Smooth muscle cell (in vitro differentiated cells): ENCODE results near the gene ZKSCAN7. TPM values are rescaled to one million over a fixed set of nuclear protein-coding genes. Genes with fewer than 3 reads are reported as not detected.

Source experiments
- DNase-seq: peaks from one replicate; lab custom pipeline; 2025; ENCODE audit not compliant: unreplicated experiment; lab: John Stamatoyannopoulos, UW
- H2AFZ ChIP-seq: fragments of 200-600 bp; sonication (generic); 2 replicates; pipeline ENCODE4 v1.6.0; 2016; ENCODE audit warnings: antibody characterized with exemption, low read depth, mild to moderate bottlenecking
- H3F3A ChIP-seq: fragments of 200-600 bp; sonication (generic); 2 replicates; pipeline ENCODE4 v1.6.0; 2017; ENCODE audit warnings: antibody characterized with exemption, low read depth
- H3K27ac ChIP-seq: fragments of 200-600 bp; sonication (generic); 2 replicates; pipeline ENCODE4 v1.5.1; 2016; ENCODE audit warnings: low read depth, mild to moderate bottlenecking
- H3K27me3 ChIP-seq: fragments of 200-600 bp; sonication (generic); 2 replicates; pipeline ENCODE4 v1.6.1; 2016; ENCODE audit warnings: low read depth, mild to moderate bottlenecking
- H3K36me3 ChIP-seq: fragments of 200-600 bp; sonication (generic); 2 replicates; pipeline ENCODE4 v1.5.1; 2016; ENCODE audit warnings: low read depth
- H3K4me1 ChIP-seq: fragments of 200-600 bp; sonication (generic); 2 replicates; pipeline ENCODE4 v1.5.1; 2016; ENCODE audit warnings: low read depth
- H3K4me2 ChIP-seq: fragments of 200-600 bp; sonication (generic); 2 replicates; pipeline ENCODE4 v1.6.0; 2016; ENCODE audit warnings: mild to moderate bottlenecking
- H3K4me3 ChIP-seq: fragments of 200-600 bp; sonication (generic); 2 replicates; pipeline ENCODE4 v1.5.1; 2016; ENCODE audit warnings: mild to moderate bottlenecking
- H3K79me2 ChIP-seq: fragments of 200-600 bp; sonication (generic); 2 replicates; pipeline ENCODE4 v1.6.0; 2016; ENCODE audit warnings: low read depth, mild to moderate bottlenecking
- H3K9ac ChIP-seq: fragments of 200-600 bp; sonication (generic); 2 replicates; pipeline ENCODE4 v1.6.0; 2016; ENCODE audit warnings: low read depth
- H3K9me3 ChIP-seq: fragments of 200-600 bp; sonication (generic); replicated peaks from 2 replicates; pipeline ENCODE4 v1.5.1; 2016; ENCODE audit warnings: low read depth
- H4K20me1 ChIP-seq: fragments of 200-600 bp; sonication (generic); 2 replicates; pipeline ENCODE4 v1.6.0; 2016; ENCODE audit warnings: low read depth
- CTCF ChIP-seq: fragments of 200-600 bp; sonication (generic); IDR thresholded peaks from 2 replicates; pipeline ENCODE4 v1.5.1; 2017; ENCODE audit warnings: borderline replicate concordance, mild to moderate bottlenecking, antibody characterized with exemption; ENCODE audit not compliant: insufficient read depth, poor library complexity, severe bottlenecking
- WGBS: methylation state at CpG from one replicate; pipeline ENCODE4 v1.1.7; 2016; ENCODE audit warnings: low lambda C conversion rate; 5-methylcytosine and 5-hydroxymethylcytosine counted together
- polyA plus RNA-seq: library from polyadenylated mRNA; unstranded; fragments of >200 nt; fragmentation: Nextera tagmentation; extraction: Ambion mirVana; gene quantifications from 2 replicates; pipeline ENCODE4 v1.2.1, GENCODE V29; 2016
- total RNA-seq: library from RNA; depleted of rRNA; stranded (reverse); fragments of >200 nt; gene quantifications from 2 replicates; pipeline ENCODE4 v1.2.3, GENCODE V29; 2014

The ZKSCAN7 gene
- total and polyA plus RNA-seq, 2 experiments from 2014 or later, result 4.6 to 5.6 TPM

GRCh38 chr3:44584646-44585501 lies 29.9 kb downstream of the ZKSCAN7 start, which contains the start of gene ZNF660:
Gene ZNF660, plus strand, starts transcription at chr3:44584964. Its CDS starts 9,230 bp downstream, at chr3:44594194.
- Histone ChIP-seq H3K27me3 (no peaks in the 10 kb centered on the region), H3K4me3 (peak within 1 kb of the TSS; percentile 81), H3K9me3 (no peaks in the 10 kb centered on the region), H2AFZ (peak within 1 kb of the TSS; percentile 95), H3K79me2 (peaks cover 19% of the 10 kb centered on the region), H3F3A (no peaks in the 10 kb centered on the region), H4K20me1 (no peaks in the 10 kb centered on the region), H3K4me1 (peaks cover 12% of the 10 kb centered on the region), H3K27ac (peak within 1 kb of the TSS; percentile 93), H3K9ac (peak within 1 kb of the TSS; percentile 96), H3K36me3 (peaks cover 20% of the 10 kb centered on the region), H3K4me2 (peak within 1 kb of the TSS; percentile 97)
- peak; percentile 25 for DNase-seq
- no peak for TF ChIP-seq CTCF
- WGBS, result under 1% methylated on average over 40 of the region's 41 CpGs

GRCh38 chr3:44596621-44597020 lies 41.6 kb downstream of the ZKSCAN7 start:
- H3K79me2 ChIP-seq, result peaks cover 5% of the 10 kb centered on the region
- no peak for TF ChIP-seq CTCF
- H4K20me1 ChIP-seq, result no peaks in the 10 kb centered on the region
- H3K4me3 ChIP-seq, result no peak overlapping the region
- no peak overlapping the region for H2AFZ ChIP-seq
- WGBS, result 86% methylated on average over 1 of the region's 1 CpG
- no peaks in the 10 kb centered on the region for H3K4me1 ChIP-seq
- H3K36me3 ChIP-seq, result peaks cover 39% of the 10 kb centered on the region
- peaks cover 21% of the 10 kb centered on the region for H3K9me3 ChIP-seq
- no peak overlapping the region for H3K9ac ChIP-seq
- no peaks in the 10 kb centered on the region for H3F3A ChIP-seq
- H3K27ac ChIP-seq, result no peak overlapping the region
- no peak for DNase-seq
- no peak overlapping the region for H3K4me2 ChIP-seq
- H3K27me3 ChIP-seq, result no peaks in the 10 kb centered on the region

GRCh38 chr3:44601749-44602148 lies 46.8 kb downstream of the ZKSCAN7 start:
- no peak for TF ChIP-seq CTCF
- no peak overlapping the region for H3K27ac ChIP-seq
- H3K79me2 ChIP-seq, result no peaks in the 10 kb centered on the region
- H3K9me3 ChIP-seq, result no peaks in the 10 kb centered on the region
- no peaks in the 10 kb centered on the region for H4K20me1 ChIP-seq
- H2AFZ ChIP-seq, result no peak overlapping the region
- H3F3A ChIP-seq, result no peaks in the 10 kb centered on the region
- H3K9ac ChIP-seq, result no peak overlapping the region
- H3K4me3 ChIP-seq, result no peak overlapping the region
- no peaks in the 10 kb centered on the region for H3K27me3 ChIP-seq
- H3K4me1 ChIP-seq, result no peaks in the 10 kb centered on the region
- DNase-seq, result no peak
- no peaks in the 10 kb centered on the region for H3K36me3 ChIP-seq
- WGBS, result 98% methylated on average over 2 of the region's 2 CpGs
- no peak overlapping the region for H3K4me2 ChIP-seq

GRCh38 chr3:44612678-44613077 lies 57.7 kb downstream of the ZKSCAN7 start:
- H3K4me1 ChIP-seq, result no peaks in the 10 kb centered on the region
- no peak for TF ChIP-seq CTCF
- no peak overlapping the region for H3K27ac ChIP-seq
- H4K20me1 ChIP-seq, result no peaks in the 10 kb centered on the region
- no peaks in the 10 kb centered on the region for H3K27me3 ChIP-seq
- no peak overlapping the region for H2AFZ ChIP-seq
- no peaks in the 10 kb centered on the region for H3K79me2 ChIP-seq
- H3F3A ChIP-seq, result no peaks in the 10 kb centered on the region
- no peaks in the 10 kb centered on the region for H3K9me3 ChIP-seq
- H3K4me2 ChIP-seq, result no peak overlapping the region
- no peak overlapping the region for H3K4me3 ChIP-seq
- H3K36me3 ChIP-seq, result no peaks in the 10 kb centered on the region
- no peak overlapping the region for H3K9ac ChIP-seq
- DNase-seq, result no peak
